Measurements from ENCODE around the gene POLR2J.

Gene POLR2J

DNA sequence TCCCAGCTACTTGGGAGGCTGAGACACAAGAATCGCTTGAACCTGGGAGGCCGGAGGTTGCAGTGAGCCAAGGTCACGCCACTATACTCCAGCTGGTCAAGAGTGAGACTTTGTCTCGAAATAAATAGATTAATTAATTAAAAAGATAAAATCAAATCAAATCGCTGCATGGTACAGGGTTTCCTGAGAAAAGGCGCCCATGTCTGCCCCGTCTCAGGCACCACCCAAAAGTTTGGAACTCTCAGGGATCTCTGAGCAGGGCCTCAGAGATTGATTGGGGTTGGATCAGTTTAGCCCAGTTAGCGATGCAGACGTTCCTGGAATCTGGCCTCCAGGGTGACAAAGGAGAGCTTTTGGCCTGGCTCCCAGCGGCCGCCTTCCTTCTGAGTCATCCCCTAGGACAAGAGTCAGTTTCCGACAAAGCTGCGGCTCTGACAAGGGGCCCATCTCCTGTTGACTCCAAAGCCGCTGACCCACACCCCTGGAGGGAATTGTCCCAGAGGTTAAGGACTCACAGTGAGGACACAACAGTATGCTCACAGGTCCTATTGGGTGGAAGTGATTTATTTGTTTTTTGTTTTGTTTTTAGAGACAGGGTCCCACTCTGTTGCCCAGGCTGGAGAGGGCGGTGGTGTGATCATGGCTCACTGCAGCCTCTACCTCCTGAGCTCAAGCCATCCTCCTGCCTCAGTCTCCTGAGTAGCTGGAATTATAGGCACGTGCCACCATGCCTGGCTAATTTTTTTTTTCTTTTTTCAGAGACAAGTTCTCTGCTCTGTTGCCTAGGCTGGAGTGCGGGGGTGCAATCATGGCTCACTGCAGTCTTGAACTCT is 38.5 kb downstream of the POLR2J start:
- peaks cover 16 to 32% of the 10 kb centered on the region in 2 experiments; a peak in 2 of 3 replicates for H3K36me3 ChIP-seq (ENCODE audit: control insufficient read depth in 2 of 2, insufficient read depth in 1 of 2, low read length in 2 of 2)
- H3K9me3 ChIP-seq (ENCODE audit: control insufficient read depth, insufficient read depth, low read depth, low read length), result no peaks in the 10 kb centered on the region
- ChIA-PET POLR2A (interaction anchor here (0.9 to 1.4 kb wide), 2 partner anchors 10 to 35 kb away, joined by 4 read pairs; no protein-coding TSS in a partner anchor), CTCF (interaction anchor here (0.5 kb wide), 1 partner anchor 14 kb away, joined by 3 read pairs; no protein-coding TSS in a partner anchor)
- no peak overlapping the region for H3K4me3 ChIP-seq (ENCODE audit: low read depth, low read length)
- H3K27ac ChIP-seq (ENCODE audit: extremely low read depth, low read depth, low read length), result no peak overlapping the region
- no peaks in the 10 kb centered on the region for H3K4me1 ChIP-seq (ENCODE audit: control insufficient read depth, insufficient read depth, low read length)
- no peak for TF ChIP-seq GFI1B (tag by site-specific recombination; IDR thresholded peaks at IDR 0.05)
- no peak for TF ChIP-seq ZNF677 (tag by site-specific recombination; IDR thresholded peaks at IDR 0.05)
- no peak for TF ChIP-seq ZNF610 (tag by site-specific recombination; IDR thresholded peaks at IDR 0.05; ENCODE audit: borderline replicate concordance)
- no peak for TF ChIP-seq ZSCAN30 (tag by site-specific recombination; IDR thresholded peaks at IDR 0.05)
- no peak for TF ChIP-seq ZNF214 (tag by site-specific recombination; IDR thresholded peaks at IDR 0.05; ENCODE audit: borderline replicate concordance)
- no peak for TF ChIP-seq WT1 (tag by site-specific recombination; IDR thresholded peaks at IDR 0.05)
- TF ChIP-seq ZNF548 (tag by site-specific recombination; IDR thresholded peaks at IDR 0.05), result no peak
- TF ChIP-seq ZFP37 (tag by site-specific recombination; IDR thresholded peaks at IDR 0.05), result 0 out of 2 replicates have a peak, but pooled peaks have one; percentile 36
- TF ChIP-seq, protein P1, sequence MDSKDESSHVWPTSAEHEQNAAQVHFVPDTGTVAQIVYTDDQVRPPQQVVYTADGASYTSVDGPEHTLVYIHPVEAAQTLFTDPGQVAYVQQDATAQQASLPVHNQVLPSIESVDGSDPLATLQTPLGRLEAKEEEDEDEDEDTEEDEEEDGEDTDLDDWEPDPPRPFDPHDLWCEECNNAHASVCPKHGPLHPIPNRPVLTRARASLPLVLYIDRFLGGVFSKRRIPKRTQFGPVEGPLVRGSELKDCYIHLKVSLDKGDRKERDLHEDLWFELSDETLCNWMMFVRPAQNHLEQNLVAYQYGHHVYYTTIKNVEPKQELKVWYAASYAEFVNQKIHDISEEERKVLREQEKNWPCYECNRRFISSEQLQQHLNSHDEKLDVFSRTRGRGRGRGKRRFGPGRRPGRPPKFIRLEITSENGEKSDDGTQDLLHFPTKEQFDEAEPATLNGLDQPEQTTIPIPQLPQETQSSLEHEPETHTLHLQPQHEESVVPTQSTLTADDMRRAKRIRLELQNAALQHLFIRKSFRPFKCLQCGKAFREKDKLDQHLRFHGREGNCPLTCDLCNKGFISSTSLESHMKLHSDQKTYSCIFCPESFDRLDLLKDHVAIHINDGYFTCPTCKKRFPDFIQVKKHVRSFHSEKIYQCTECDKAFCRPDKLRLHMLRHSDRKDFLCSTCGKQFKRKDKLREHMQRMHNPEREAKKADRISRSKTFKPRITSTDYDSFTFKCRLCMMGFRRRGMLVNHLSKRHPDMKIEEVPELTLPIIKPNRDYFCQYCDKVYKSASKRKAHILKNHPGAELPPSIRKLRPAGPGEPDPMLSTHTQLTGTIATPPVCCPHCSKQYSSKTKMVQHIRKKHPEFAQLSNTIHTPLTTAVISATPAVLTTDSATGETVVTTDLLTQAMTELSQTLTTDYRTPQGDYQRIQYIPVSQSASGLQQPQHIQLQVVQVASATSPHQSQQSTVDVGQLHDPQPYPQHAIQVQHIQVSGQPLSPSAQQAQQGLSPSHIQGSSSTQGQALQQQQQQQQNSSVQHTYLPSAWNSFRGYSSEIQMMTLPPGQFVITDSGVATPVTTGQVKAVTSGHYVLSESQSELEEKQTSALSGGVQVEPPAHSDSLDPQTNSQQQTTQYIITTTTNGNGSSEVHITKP (tag by site-specific recombination; IDR thresholded peaks at IDR 0.05), result no peak
- no peak for TF ChIP-seq ZNF585B (tag by site-specific recombination; IDR thresholded peaks at IDR 0.05)
- TF ChIP-seq MEIS1 (CRISPR knock-in tag; IDR thresholded peaks at IDR 0.05; ENCODE audit: borderline replicate concordance), result no peak
- TF ChIP-seq ZIC2 (tag by site-specific recombination; IDR thresholded peaks at IDR 0.05), result peak; percentile 53; the same call in 1 of the 2 replicates
- no peak for TF ChIP-seq YY2 (tag by site-specific recombination; IDR thresholded peaks at IDR 0.05)
- TF ChIP-seq ZNF555 (tag by site-specific recombination; conservative IDR thresholded peaks at IDR 0.05), result no peak
- TF ChIP-seq GLIS2 (tag by site-specific recombination; IDR thresholded peaks at IDR 0.05), result no peak
- TF ChIP-seq ZNF629 (tag by site-specific recombination; IDR thresholded peaks at IDR 0.05), result 0 out of 2 replicates have a peak, but pooled peaks have one; percentile 12
- no peak for TF ChIP-seq ZNF175 (tag by site-specific recombination; IDR thresholded peaks at IDR 0.05)
- no peak for TF ChIP-seq ZNF473 (tag by site-specific recombination; IDR thresholded peaks at IDR 0.05)
- TF ChIP-seq ZNF624 (tag by site-specific recombination; IDR thresholded peaks at IDR 0.05), result no peak
- no peak for TF ChIP-seq ZNF394 (tag by site-specific recombination; IDR thresholded peaks at IDR 0.05; ENCODE audit: borderline replicate concordance)
- TF ChIP-seq, protein P2, sequence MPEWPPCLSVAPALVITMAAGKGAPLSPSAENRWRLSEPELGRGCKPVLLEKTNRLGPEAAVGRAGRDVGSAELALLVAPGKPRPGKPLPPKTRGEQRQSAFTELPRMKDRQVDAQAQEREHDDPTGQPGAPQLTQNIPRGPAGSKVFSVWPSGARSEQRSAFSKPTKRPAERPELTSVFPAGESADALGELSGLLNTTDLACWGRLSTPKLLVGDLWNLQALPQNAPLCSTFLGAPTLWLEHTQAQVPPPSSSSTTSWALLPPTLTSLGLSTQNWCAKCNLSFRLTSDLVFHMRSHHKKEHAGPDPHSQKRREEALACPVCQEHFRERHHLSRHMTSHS (tag by site-specific recombination; IDR thresholded peaks at IDR 0.05), result no peak
- TF ChIP-seq SP7 (tag by site-specific recombination; IDR thresholded peaks at IDR 0.05), result peak; percentile 19; the same call in 1 of the 2 replicates
- TF ChIP-seq ZNF664 (tag by site-specific recombination; IDR thresholded peaks at IDR 0.05), result no peak
- TF ChIP-seq, protein P3, sequence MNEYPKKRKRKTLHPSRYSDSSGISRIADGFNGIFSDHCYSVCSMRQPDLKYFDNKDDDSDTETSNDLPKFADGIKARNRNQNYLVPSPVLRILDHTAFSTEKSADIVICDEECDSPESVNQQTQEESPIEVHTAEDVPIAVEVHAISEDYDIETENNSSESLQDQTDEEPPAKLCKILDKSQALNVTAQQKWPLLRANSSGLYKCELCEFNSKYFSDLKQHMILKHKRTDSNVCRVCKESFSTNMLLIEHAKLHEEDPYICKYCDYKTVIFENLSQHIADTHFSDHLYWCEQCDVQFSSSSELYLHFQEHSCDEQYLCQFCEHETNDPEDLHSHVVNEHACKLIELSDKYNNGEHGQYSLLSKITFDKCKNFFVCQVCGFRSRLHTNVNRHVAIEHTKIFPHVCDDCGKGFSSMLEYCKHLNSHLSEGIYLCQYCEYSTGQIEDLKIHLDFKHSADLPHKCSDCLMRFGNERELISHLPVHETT (tag by site-specific recombination; IDR thresholded peaks at IDR 0.05), result no peak
- TF ChIP-seq KLF1 (tag by site-specific recombination; IDR thresholded peaks at IDR 0.05), result no peak
- TF ChIP-seq ZNF791 (tag by site-specific recombination; IDR thresholded peaks at IDR 0.05), result no peak
- TF ChIP-seq, protein P4, sequence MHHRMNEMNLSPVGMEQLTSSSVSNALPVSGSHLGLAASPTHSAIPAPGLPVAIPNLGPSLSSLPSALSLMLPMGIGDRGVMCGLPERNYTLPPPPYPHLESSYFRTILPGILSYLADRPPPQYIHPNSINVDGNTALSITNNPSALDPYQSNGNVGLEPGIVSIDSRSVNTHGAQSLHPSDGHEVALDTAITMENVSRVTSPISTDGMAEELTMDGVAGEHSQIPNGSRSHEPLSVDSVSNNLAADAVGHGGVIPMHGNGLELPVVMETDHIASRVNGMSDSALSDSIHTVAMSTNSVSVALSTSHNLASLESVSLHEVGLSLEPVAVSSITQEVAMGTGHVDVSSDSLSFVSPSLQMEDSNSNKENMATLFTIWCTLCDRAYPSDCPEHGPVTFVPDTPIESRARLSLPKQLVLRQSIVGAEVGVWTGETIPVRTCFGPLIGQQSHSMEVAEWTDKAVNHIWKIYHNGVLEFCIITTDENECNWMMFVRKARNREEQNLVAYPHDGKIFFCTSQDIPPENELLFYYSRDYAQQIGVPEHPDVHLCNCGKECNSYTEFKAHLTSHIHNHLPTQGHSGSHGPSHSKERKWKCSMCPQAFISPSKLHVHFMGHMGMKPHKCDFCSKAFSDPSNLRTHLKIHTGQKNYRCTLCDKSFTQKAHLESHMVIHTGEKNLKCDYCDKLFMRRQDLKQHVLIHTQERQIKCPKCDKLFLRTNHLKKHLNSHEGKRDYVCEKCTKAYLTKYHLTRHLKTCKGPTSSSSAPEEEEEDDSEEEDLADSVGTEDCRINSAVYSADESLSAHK (tag by site-specific recombination; IDR thresholded peaks at IDR 0.05), result no peak
- TF ChIP-seq GLIS1 (tag by site-specific recombination; IDR thresholded peaks at IDR 0.05), result 0 out of 2 replicates have a peak, but pooled peaks have one; percentile 20
- TF ChIP-seq ZNF223 (tag by site-specific recombination; IDR thresholded peaks at IDR 0.05), result no peak
- no peak for TF ChIP-seq ZNF302 (tag by site-specific recombination; IDR thresholded peaks at IDR 0.05; ENCODE audit: low read depth)
- TF ChIP-seq ZNF623 (tag by site-specific recombination; IDR thresholded peaks at IDR 0.05), result no peak

All from HEK293 (cell line).